ENCODE data around the gene BCAS3. TPM values are rescaled to one million over a fixed set of nuclear protein-coding genes. Genes with fewer than 3 reads are reported as not detected.

BCAS3 gene
- polyA plus RNA-seq, 1 experiment: 17.5 TPM

DNA sequence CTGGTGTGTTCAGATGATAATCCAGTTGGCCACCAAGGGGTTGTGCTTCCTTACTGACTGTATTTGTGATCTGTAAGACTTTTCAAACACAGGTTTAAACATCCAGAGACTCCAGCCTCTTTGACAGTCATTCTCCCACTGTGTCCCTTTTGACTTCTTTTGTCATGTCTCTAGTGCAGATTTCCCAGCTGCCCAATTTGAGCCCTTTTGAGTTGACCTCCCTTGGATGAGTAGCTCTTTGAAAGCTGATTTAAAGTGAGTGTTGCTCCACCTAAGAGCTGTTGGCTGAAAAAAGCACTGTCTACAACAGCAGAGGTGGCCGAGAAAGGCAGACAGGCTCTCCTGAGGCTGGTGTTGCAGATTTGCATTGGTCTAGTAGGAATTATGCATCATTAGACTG lies 533.6 kb downstream of the BCAS3 start:
- POLR2A ChIA-PET: interaction anchor here (0.6 kb wide), 1 partner anchor 25 kb away, joined by 3 read pairs; no protein-coding TSS in a partner anchor
- H3K9me3 ChIP-seq (ENCODE audit: control insufficient read depth, insufficient read depth, low read length): no peaks in the 10 kb centered on the region
- H3K27ac ChIP-seq (ENCODE audit: low read depth, low read length): no peak overlapping the region
- DNase-seq (ENCODE audit: low read depth, low spot score): no peak
- CTCF ChIA-PET: no interaction called here
- TF ChIP-seq, protein P1, sequence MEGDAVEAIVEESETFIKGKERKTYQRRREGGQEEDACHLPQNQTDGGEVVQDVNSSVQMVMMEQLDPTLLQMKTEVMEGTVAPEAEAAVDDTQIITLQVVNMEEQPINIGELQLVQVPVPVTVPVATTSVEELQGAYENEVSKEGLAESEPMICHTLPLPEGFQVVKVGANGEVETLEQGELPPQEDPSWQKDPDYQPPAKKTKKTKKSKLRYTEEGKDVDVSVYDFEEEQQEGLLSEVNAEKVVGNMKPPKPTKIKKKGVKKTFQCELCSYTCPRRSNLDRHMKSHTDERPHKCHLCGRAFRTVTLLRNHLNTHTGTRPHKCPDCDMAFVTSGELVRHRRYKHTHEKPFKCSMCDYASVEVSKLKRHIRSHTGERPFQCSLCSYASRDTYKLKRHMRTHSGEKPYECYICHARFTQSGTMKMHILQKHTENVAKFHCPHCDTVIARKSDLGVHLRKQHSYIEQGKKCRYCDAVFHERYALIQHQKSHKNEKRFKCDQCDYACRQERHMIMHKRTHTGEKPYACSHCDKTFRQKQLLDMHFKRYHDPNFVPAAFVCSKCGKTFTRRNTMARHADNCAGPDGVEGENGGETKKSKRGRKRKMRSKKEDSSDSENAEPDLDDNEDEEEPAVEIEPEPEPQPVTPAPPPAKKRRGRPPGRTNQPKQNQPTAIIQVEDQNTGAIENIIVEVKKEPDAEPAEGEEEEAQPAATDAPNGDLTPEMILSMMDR (IDR thresholded peaks at IDR 0.05; ENCODE audit: low read depth, low read length): no peak
- no peak overlapping the region for H3K4me3 ChIP-seq (ENCODE audit: low read depth, low read length)
- H3K27me3 ChIP-seq (ENCODE audit: control insufficient read depth, insufficient read depth, low read length): no peaks in the 10 kb centered on the region

DNA sequence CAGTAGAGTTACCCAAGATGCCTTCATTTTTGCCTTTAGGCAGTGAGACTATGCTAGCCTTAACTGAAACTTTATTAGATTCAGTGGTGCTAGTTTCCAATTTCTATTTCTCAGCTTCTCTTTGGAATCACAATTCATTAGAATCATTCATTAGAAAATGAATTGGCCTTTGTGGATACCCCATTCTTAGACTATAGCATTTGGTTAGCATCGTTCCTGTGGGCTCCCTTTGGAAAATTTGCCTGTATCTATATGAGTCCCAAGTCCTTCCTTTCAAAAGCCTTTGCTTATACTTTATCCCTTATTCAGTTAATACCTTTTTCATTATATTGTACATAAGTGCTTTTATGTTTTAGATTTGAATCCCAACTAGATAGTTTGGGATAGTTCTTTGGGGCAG lies 535.0 kb downstream of the BCAS3 start:
- CTCF ChIA-PET: no interaction called here
- no peaks in the 10 kb centered on the region for H3K9me3 ChIP-seq (ENCODE audit: control insufficient read depth, insufficient read depth, low read length)
- H3K4me3 ChIP-seq (ENCODE audit: low read depth, low read length): no peak overlapping the region
- no peak for DNase-seq (ENCODE audit: low read depth, low spot score)
- no peaks in the 10 kb centered on the region for H3K27me3 ChIP-seq (ENCODE audit: control insufficient read depth, insufficient read depth, low read length)
- TF ChIP-seq, protein P1 (IDR thresholded peaks at IDR 0.05; ENCODE audit: low read depth, low read length): no peak
- H3K27ac ChIP-seq (ENCODE audit: low read depth, low read length): no peak overlapping the region
- POLR2A ChIA-PET: no interaction called here

- TF ChIP-seq, protein P1 (IDR thresholded peaks at IDR 0.05; ENCODE audit: low read depth, low read length): no peak
- Histone ChIP-seq H3K27ac (ENCODE audit: low read depth, low read length) (no peak overlapping the region), H3K4me3 (ENCODE audit: low read depth, low read length) (no peak overlapping the region), H3K9me3 (ENCODE audit: control insufficient read depth, insufficient read depth, low read length) (no peaks in the 10 kb centered on the region), H3K27me3 (ENCODE audit: control insufficient read depth, insufficient read depth, low read length) (no peaks in the 10 kb centered on the region)
- ChIA-PET CTCF (interaction anchor here (1.3 kb wide), 1 partner anchor 197 kb away, joined by 4 read pairs; no protein-coding TSS in a partner anchor), POLR2A (interaction anchor here (0.7 kb wide), 1 partner anchor 158 kb away, joined by 3 read pairs; no protein-coding TSS in a partner anchor)
- no peak for DNase-seq (ENCODE audit: low read depth, low spot score)
Measured at GRCh38 chr17:61214753-61215152, 537.1 kb downstream of the BCAS3 start.

GRCh38 chr17:61216066-61216465 lies 538.4 kb downstream of the BCAS3 start:
- no peaks in the 10 kb centered on the region for H3K9me3 ChIP-seq (ENCODE audit: control insufficient read depth, insufficient read depth, low read length)
- TF ChIP-seq, protein P1 (IDR thresholded peaks at IDR 0.05; ENCODE audit: low read depth, low read length): no peak
- no peak for DNase-seq (ENCODE audit: low read depth, low spot score)
- H3K4me3 ChIP-seq (ENCODE audit: low read depth, low read length): no peak overlapping the region
- POLR2A ChIA-PET: no interaction called here
- CTCF ChIA-PET: no interaction called here
- no peak overlapping the region for H3K27ac ChIP-seq (ENCODE audit: low read depth, low read length)
- H3K27me3 ChIP-seq (ENCODE audit: control insufficient read depth, insufficient read depth, low read length): no peaks in the 10 kb centered on the region

- ChIA-PET CTCF (interaction anchor here (0.6 to 1.8 kb wide), 2 partner anchors 172 to 640 kb away, joined by 5 to 6 read pairs; no protein-coding TSS in a partner anchor), POLR2A (interaction anchor here (0.6 to 3.0 kb wide), 7 partner anchors 9 to 182 kb away, joined by 3 to 24 read pairs (median 6); partner anchors contain the start of gene TBX2)
- Histone ChIP-seq H3K9me3 (ENCODE audit: control insufficient read depth, insufficient read depth, low read length) (no peaks in the 10 kb centered on the region), H3K4me3 (ENCODE audit: low read depth, low read length) (no peak overlapping the region), H3K27ac (ENCODE audit: low read depth, low read length) (peak overlapping the region; percentile 34), H3K27me3 (ENCODE audit: control insufficient read depth, insufficient read depth, low read length) (no peaks in the 10 kb centered on the region)
- no peak for DNase-seq (ENCODE audit: low read depth, low spot score)
- TF ChIP-seq, protein P1 (IDR thresholded peaks at IDR 0.05; ENCODE audit: low read depth, low read length): no peak
Measured at GRCh38 chr17:61217878-61218437, 540.3 kb downstream of the BCAS3 start.
